HepG2 (cell line): ENCODE measurements around the gene OR1M1. TPM values are rescaled to one million over a fixed set of nuclear protein-coding genes. Genes with fewer than 3 reads are reported as not detected.

Source experiments
- ATAC-seq: fragments of 200-7000 bp; cut with Tn5 transposase; 3 replicates; pipeline ENCODE4 v1.9.1; 2020; ENCODE audit warnings: mild to moderate bottlenecking, moderate library complexity
- BruUV-seq: library from RNA; stranded (reverse); fragments of 400-500 nt; replicated peaks from 2 replicates; lab custom pipeline; 2021; lab: Mats Ljungman, UMichigan
- CTCF ChIA-PET: fragments of 300-600 bp; formaldehyde crosslinking; extraction: SDS; loops from one replicate; lab custom pipeline; 2021; ENCODE audit warnings: low total read pairs, inconsistent platforms, low intra/inter-chr PET ratio; lab: Yijun Ruan, JAX
- POLR2A ChIA-PET: fragments of 350-600 bp; sonication (Branson Sonifier 250); formaldehyde crosslinking; loops from one replicate; lab custom pipeline; 2020; ENCODE audit warnings: antibody characterized with exemption, inconsistent platforms; lab: Yijun Ruan, JAX
- DNase-seq: peaks from one replicate; pipeline ENCODE4 v3.0.0-alpha.2; 2015; ENCODE audit warnings: low spot score
- FAIRE-seq: peaks from 3 replicates; lab custom pipeline; 2011; peaks lifted over from hg19 to GRCh38; lab: Jason Lieb, UNC
- H2AFZ ChIP-seq: one replicate; pipeline ENCODE4 v1.6.1; 2011; ENCODE audit warnings: low read length, inconsistent platforms
- H3K27ac ChIP-seq: fragments of 300-600 bp; 3 replicates; pipeline ENCODE4 v1.8.0; 2011; ENCODE audit warnings: mixed run types, mild to moderate bottlenecking, mixed read lengths, low read length, inconsistent platforms; ENCODE audit not compliant: insufficient read depth; ENCODE audit errors: extremely low read length
- H3K27me3 ChIP-seq, 2 experiments: fragments of 200-600 bp in 1 of 2; 2 replicates in 1 of 2; 3 replicates in 1 of 2; pipeline versions ENCODE4 v1.6.0 to v1.8.0; 2011; ENCODE audit warnings: low read length in 2 of 2, mild to moderate bottlenecking in 2 of 2, moderate library complexity in 2 of 2, inconsistent platforms in 1 of 2; ENCODE audit not compliant: insufficient read depth in 2 of 2, control insufficient read depth in 1 of 2
- H3K36me3 ChIP-seq, 2 experiments: fragments of 200-600 bp in 1 of 2; replicated peaks in 1 of 2; 2 replicates in 1 of 2; 3 replicates in 1 of 2; pipeline versions ENCODE4 v1.5.1 to v1.8.0; 2011; ENCODE audit warnings: low read length in 2 of 2, inconsistent platforms in 1 of 2; ENCODE audit not compliant: insufficient read depth in 2 of 2, control insufficient read depth in 1 of 2
- H3K4me1 ChIP-seq: 2 replicates; pipeline ENCODE4 v1.5.1; 2012; ENCODE audit warnings: low read length, inconsistent platforms; ENCODE audit not compliant: insufficient read depth
- H3K4me2 ChIP-seq: 2 replicates; pipeline ENCODE4 v1.6.0; 2011; ENCODE audit warnings: low read depth, low read length, inconsistent platforms
- H3K4me3 ChIP-seq, 3 experiments: fragments of 200-600 bp in 1 of 3; sonication (generic), shearing (Covaris generic) in 1 of 3; replicated peaks in 1 of 3; 2 replicates each; pipeline ENCODE4 v1.5.1; 2011 to 2016; ENCODE audit warnings: low read length in 3 of 3, inconsistent platforms in 2 of 3, low read depth in 2 of 3, mild to moderate bottlenecking in 2 of 3, control low read depth in 1 of 3, mixed read lengths in 1 of 3; ENCODE audit not compliant: insufficient read depth in 1 of 3
- H3K79me2 ChIP-seq: one replicate; pipeline ENCODE4 v1.6.1; 2011; ENCODE audit warnings: low read length, inconsistent platforms; ENCODE audit not compliant: insufficient read depth
- H3K9ac ChIP-seq: 2 replicates; pipeline ENCODE4 v1.6.0; 2011; ENCODE audit warnings: mild to moderate bottlenecking, low read depth, low read length, inconsistent platforms; ENCODE audit not compliant: insufficient read depth
- H3K9me3 ChIP-seq: 2 replicates; pipeline ENCODE4 v1.5.1; 2012; ENCODE audit warnings: mild to moderate bottlenecking, low read length
- H4K20me1 ChIP-seq: 2 replicates; pipeline ENCODE4 v1.6.0; 2011; ENCODE audit warnings: inconsistent platforms, mild to moderate bottlenecking, low read length, moderate library complexity; ENCODE audit not compliant: insufficient read depth
- AGO2 ChIP-seq: fragments of 200-400 bp; formaldehyde crosslinking; optimal IDR thresholded peaks from 2 replicates; pipeline ENCODE3; 2017; ENCODE audit warnings: mild to moderate bottlenecking, low read depth, low read length, moderate library complexity
- BCL6 ChIP-seq: IDR thresholded peaks from 2 replicates; pipeline ENCODE4 v1.6.1; 2016; ENCODE audit warnings: missing genetic modification reagents, missing compliant biosample characterization
- CBX5 ChIP-seq: sonication (generic); formaldehyde crosslinking; IDR thresholded peaks from 2 replicates; pipeline ENCODE4 v1.4.0; 2020; ENCODE audit warnings: missing genetic modification reagents, borderline replicate concordance
- JUN ChIP-seq: sonication (generic); formaldehyde crosslinking; IDR thresholded peaks from 2 replicates; pipeline ENCODE4 v1.4.0; 2020; ENCODE audit warnings: mild to moderate bottlenecking, missing genetic modification reagents
- MAF1 ChIP-seq: sonication (generic); formaldehyde crosslinking; IDR thresholded peaks from 2 replicates; pipeline ENCODE4 v1.5.0; 2020; ENCODE audit warnings: missing genetic modification reagents, borderline replicate concordance
- NR2F1 ChIP-seq, 2 experiments: fragments of 450-650 bp in 1 of 2; formaldehyde crosslinking in 1 of 2; IDR thresholded peaks; 2 replicates each; pipeline versions ENCODE4 v1.5.0 to v1.6.1; 2016 to 2020; ENCODE audit warnings: mild to moderate bottlenecking in 1 of 2, missing compliant biosample characterization in 1 of 2, missing genetic modification reagents in 1 of 2, moderate library complexity in 1 of 2
- ZBTB38 ChIP-seq: sonication (generic); formaldehyde crosslinking; IDR thresholded peaks from 2 replicates; pipeline ENCODE4 v1.5.1; 2020; ENCODE audit warnings: mild to moderate bottlenecking, missing genetic modification reagents
- ZBTB7B ChIP-seq: sonication (generic); formaldehyde crosslinking; IDR thresholded peaks from 2 replicates; pipeline ENCODE4 v1.4.0; 2020; ENCODE audit warnings: missing genetic modification reagents
- ZFX ChIP-seq: sonication (generic); formaldehyde crosslinking; IDR thresholded peaks from 2 replicates; pipeline ENCODE4 v1.4.0; 2020; ENCODE audit warnings: mild to moderate bottlenecking, low read depth, missing genetic modification reagents, moderate library complexity
- ZNF101 ChIP-seq: sonication (generic); formaldehyde crosslinking; IDR thresholded peaks from 2 replicates; pipeline ENCODE4 v1.4.0; 2020; ENCODE audit warnings: mild to moderate bottlenecking, low read depth, missing genetic modification reagents, borderline replicate concordance
- ZNF460 ChIP-seq: sonication (generic); formaldehyde crosslinking; IDR thresholded peaks from 2 replicates; pipeline ENCODE4 v1.5.1; 2020; ENCODE audit warnings: missing genetic modification reagents, mild to moderate bottlenecking, borderline replicate concordance
- ZNF713 ChIP-seq: sonication (generic); formaldehyde crosslinking; IDR thresholded peaks from 2 replicates; pipeline ENCODE4 v1.4.0; 2020; ENCODE audit warnings: mild to moderate bottlenecking, missing genetic modification reagents
- ZNF83 ChIP-seq: sonication (generic); formaldehyde crosslinking; IDR thresholded peaks from 2 replicates; pipeline ENCODE4 v1.4.0; 2020; ENCODE audit warnings: missing genetic modification reagents, mild to moderate bottlenecking, borderline replicate concordance
- WGBS: methylation state at CpG from one replicate; pipeline ENCODE4 v1.1.6; 2017; ENCODE audit warnings: low lambda C conversion rate; 5-methylcytosine and 5-hydroxymethylcytosine counted together
- in situ Hi-C: cut with HindIII; loops from 2 replicates; pipeline ENCODE4 v1.10.0; 2017; ENCODE audit warnings: low pct_unique_long_range_greater_than_20kb; ENCODE audit not compliant: extremely low pct_ligation_motif_present
- intact Hi-C: fragments of 100-400 bp; cut with micrococcal nuclease; formaldehyde crosslinking; loops from one replicate; pipeline ENCODE4 v1.10.0; 2022; ENCODE audit not compliant: unreplicated experiment
- polyA plus RNA-seq, 8 experiments: library from polyadenylated mRNA; depleted of rRNA in 3 of 8; stranded (reverse) in 7 of 8; unstranded in 1 of 8; fragments of >200 nt; fragmentation: Illumina TruSeq in 4 of 8; extraction: Trizol in 4 of 8; gene quantifications; 2 replicates each; pipeline versions ENCODE4 v1.2.1 to v1.2.3, GENCODE V29; 2011 to 2016; ENCODE audit warnings: low read depth in 4 of 8, missing spikeins in 1 of 8, mixed read lengths in 1 of 8; ENCODE audit not compliant: insufficient read depth in 1 of 8
- total RNA-seq, 5 experiments: library from RNA; depleted of rRNA; stranded (reverse); fragments of >200 nt; fragmentation: Illumina TruSeq; extraction: Trizol; gene quantifications; 2 replicates each; pipeline ENCODE4 v1.2.3, GENCODE V29; 2016; ENCODE audit warnings: low read depth in 1 of 5
- TF ChIP-seq, protein P1 (sequence below): sonication (generic); formaldehyde crosslinking; IDR thresholded peaks from 2 replicates; pipeline ENCODE4 v1.9.0; 2021; ENCODE audit warnings: missing genetic modification reagents, mild to moderate bottlenecking, borderline replicate concordance

Gene OR1M1
- total and polyA plus RNA-seq, 2 of the 13 experiments (the other 11 are each of a cell fraction or from before 2014, with no cell fraction given) = not detected

DNA sequence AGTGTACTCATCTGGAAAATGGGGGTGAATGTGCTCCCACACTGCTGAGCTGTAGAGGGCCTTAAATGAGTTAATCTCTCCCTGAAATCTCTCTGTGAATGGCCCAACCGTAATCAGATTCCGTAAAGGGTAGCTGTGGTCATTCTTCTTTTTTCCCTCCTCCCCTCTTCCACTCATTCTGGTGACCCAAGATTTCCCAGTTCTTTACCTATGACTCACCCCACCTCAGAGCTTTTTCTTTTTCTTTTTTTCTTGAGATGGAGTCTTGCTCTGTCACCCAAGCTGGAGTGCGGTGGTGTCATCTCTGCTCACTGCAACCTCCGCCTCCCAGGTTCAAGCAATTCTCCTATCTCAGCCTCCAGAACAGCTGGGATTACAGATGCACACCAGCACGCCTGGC lies 43.3 kb upstream of the OR1M1 start (continued):
- no peak for TF ChIP-seq ZNF460 (CRISPR knock-in tag)

DNA sequence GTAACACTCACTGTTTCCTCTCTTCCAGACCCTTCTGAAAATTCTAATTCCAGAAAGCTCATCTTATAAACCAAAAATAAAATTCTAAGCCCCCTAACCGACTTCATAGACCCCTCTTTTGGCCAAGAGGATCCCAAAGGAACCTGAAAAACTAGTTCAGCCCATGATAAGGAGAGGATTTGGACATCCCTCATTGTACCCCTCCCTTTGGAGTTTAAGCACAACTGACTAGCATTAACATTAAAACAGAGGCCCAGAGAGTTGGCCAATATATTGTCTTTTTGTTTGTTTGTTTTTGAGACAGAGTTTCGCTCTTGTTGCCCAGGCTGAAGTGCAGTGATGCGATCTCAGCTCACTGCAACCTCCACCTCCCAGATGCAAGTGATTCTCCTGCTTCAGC lies 42.4 kb upstream of the OR1M1 start:
- no peak for ATAC-seq

More for the DNA sequence above, 42.4 kb upstream of the OR1M1 start:
- in situ Hi-C loops = no loop called here
- Histone ChIP-seq H3K9me3 (no peaks in the 10 kb centered on the region), H4K20me1 (no peaks in the 10 kb centered on the region), H3K9ac (no peak overlapping the region), H3K4me1 (peaks cover 6% of the 10 kb centered on the region; the same call in 1 of the 2 replicates), H3K36me3 (no peaks in the 10 kb centered on the region), H3K79me2 (no peaks in the 10 kb centered on the region), H3K27me3 (no peaks in the 10 kb centered on the region), H3K27ac (no peak overlapping the region), H3K4me3 (no peak overlapping the region), H2AFZ (no peak overlapping the region), H3K4me2 (no peak overlapping the region)
- intact Hi-C loops = no loop called here
- FAIRE-seq (no peak), DNase-seq (no peak)
- POLR2A ChIA-PET = no interaction called here
- TF ChIP-seq ZBTB38 (CRISPR knock-in tag) (no peak), ZNF101 (no peak), ZNF713 (CRISPR knock-in tag) (no peak), AGO2 (no peak), BCL6 (no peak), MAF1 (CRISPR knock-in tag) (no peak), ZNF83 (CRISPR knock-in tag) (no peak), ZBTB7B (CRISPR knock-in tag) (no peak), ZFX (no peak), JUN (CRISPR knock-in tag) (no peak), NR2F1 (CRISPR knock-in tag; IDR thresholded peaks at IDR 0.05) (no peak), CBX5 (CRISPR knock-in tag) (no peak)
- TF ChIP-seq, protein P1, sequence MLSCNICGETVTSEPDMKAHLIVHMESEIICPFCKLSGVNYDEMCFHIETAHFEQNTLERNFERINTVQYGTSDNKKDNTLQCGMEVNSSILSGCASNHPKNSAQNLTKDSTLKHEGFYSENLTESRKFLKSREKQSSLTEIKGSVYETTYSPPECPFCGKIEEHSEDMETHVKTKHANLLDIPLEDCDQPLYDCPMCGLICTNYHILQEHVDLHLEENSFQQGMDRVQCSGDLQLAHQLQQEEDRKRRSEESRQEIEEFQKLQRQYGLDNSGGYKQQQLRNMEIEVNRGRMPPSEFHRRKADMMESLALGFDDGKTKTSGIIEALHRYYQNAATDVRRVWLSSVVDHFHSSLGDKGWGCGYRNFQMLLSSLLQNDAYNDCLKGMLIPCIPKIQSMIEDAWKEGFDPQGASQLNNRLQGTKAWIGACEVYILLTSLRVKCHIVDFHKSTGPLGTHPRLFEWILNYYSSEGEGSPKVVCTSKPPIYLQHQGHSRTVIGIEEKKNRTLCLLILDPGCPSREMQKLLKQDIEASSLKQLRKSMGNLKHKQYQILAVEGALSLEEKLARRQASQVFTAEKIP = no peak
- 0% methylated on average over 3 of the region's 3 CpGs for WGBS
- CTCF ChIA-PET = no interaction called here
- BruUV-seq = no TSS peak
